NOMO-1 treated with DMSO at 0.1 percent for 48 hours (cell line): ENCODE data around the gene CCDC191.

Experiments
- DNase-seq: peaks from one replicate; lab custom pipeline; 2025; ENCODE audit not compliant: unreplicated experiment; lab: John Stamatoyannopoulos, UW

The CCDC191 gene

DNA sequence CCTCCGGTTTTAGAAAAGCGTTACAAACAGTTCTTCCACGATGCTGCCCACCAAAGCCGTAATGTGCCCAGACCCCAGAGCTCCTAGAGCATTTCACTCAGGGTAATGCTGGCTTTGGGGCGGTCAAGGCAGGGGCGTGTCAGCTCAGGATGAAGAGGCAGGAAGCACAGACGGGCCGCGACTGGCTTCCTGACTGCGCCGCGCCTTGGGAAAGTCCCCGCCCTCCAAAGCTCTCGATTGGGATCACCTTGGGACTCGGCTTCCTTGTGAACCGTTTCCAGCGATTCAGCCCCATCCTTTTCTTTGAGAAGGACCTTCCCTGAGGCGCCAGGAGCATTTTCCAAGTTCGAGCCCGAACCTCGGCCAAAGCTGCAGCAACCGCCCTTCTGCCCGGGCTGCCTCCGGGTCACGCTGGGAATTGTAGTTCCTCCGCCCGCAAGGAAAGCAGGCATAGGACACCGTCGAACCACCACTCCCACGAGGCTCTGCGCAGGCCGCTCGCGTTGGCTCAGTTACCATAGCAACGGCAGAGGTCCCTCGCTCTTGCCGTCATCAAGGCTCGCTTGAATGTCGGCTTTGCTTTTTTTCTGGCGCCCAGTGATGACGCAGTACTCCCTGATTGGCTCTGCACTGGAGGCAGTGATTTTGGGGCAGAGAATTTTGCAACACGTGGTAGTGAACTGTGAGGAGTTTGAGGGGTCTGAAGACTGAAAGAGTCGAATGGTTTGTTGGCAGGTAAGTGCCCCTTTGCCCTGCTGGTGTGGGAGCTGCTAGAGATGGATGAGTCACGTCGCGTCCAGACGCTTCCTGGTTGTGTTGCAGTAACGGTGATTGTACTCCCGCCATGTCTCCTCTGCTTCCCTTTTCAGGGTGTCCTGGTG is at the start of gene CCDC191, which contains the start of gene QTRT2:
Gene CCDC191 (minus strand): TSS at position 397 of the 881 bp plus-strand sequence. CDS start 60 bp downstream, at position 337.
Gene QTRT2 (plus strand): TSS at position 608 of the 881 bp plus-strand sequence. CDS start 8,521 bp downstream, outside the sequence.
- peak; percentile 99 for DNase-seq

GRCh38 chr3:114104414-114104813 is 48.1 kb upstream of the CCDC191 start:
- no peak for DNase-seq

GRCh38 chr3:114103858-114104257 is 47.5 kb upstream of the CCDC191 start:
- no peak for DNase-seq

GRCh38 chr3:114103181-114103580 is 46.9 kb upstream of the CCDC191 start:
- DNase-seq: no peak

DNA sequence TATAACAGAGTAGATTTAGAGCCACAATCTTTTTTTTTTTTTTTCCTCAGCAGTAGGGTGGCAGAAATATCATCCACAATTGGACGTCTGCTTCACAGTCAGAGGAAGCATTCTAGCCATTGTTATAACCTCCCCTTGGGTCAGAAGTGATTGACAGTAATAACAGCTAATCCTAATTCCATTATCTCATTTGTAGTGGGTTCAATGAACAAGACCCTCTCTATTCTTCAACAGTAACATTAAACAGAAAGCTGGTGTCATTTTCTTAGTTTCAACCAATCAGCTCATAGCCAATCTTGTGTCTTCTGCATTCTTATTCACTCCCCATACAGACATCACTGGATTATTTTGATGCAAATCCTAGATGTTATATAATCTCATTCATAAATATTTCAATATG is 44.8 kb upstream of the CCDC191 start:
- no peak for DNase-seq

DNA sequence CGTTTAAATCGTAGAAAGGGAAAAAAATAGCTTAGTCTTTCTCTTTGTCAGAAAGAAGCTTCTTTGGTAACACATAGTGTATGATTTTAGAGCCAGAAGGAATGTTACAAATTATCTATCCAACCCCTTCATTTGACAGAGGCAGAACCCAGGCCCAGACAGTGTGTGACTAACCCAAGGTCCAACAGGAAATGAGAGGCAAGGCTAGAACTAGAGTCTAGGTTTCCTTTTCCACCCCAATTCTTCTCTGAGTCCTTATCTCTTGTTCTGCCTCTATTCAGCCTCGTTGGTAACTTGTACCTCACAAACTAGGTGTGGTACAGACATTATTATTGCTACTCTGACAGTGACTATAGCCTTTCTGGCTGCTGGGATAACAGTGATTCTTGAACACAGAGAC is 39.5 kb upstream of the CCDC191 start:
- DNase-seq: no peak

DNA sequence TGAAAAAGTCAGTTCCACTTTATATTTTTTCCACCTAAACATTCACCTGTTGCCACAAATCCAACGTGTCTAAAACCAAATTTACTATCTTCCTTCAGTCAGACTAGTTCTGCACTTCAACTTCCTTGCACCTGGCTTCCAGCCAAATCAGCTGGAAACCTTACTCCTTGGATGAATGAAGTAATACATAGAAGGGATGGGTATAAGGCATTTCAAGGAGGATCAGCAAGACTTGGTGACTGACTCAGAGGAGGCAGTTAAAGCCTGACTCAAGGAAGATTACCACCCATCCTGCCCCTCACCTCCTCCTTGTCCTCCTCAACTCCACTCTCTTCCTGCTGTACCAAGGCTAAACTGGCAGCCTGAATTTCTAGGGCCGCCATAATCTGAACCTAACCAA is 37.3 kb upstream of the CCDC191 start:
- DNase-seq: no peak

- no peak for DNase-seq
Measured at GRCh38 chr3:114093016-114093380, 36.7 kb upstream of the CCDC191 start.

DNA sequence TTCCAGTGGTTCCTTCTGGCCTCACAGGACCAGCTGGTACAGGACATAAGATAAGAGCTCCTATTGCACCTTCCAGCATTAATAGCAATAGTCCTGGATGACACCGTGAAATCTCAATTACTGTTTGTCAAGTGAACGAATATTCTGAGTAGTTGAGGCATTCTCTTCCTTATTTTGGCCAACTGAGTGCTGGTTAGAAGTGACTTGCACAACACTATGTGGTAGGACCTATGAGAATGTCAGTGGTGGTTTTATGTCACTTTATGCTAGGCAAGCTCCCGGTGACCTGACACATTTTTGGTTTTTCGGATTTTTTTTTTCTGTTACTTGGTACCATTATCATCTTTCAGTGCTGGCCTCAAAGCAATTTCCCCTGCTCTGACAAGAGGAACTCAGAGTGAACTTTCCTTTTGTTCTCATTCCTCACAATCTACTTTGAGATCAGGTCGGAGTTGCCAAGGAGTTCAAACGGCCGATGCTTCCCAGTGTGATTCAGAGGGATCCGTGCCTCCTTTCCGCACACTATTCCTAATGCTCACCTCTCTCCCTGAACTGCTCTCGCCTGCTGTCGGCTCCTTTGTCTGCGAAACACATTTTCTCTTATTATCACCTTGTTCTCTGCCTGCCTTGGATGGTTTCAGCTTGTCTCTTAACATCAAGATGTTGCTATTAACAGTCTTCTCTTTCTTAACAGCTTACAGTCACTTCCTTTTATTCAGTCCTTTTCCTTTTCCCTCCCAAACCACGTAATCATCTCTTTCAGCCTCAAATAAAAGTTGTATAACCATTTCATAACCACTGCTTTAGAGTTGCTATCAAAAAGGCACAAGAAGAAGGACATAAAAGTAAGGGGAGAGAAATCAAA is 36.1 kb upstream of the CCDC191 start:
- peak; percentile 75 for DNase-seq

GRCh38 chr3:114089675-114090074 is 33.3 kb upstream of the CCDC191 start:
- DNase-seq: no peak

- DNase-seq: no peak
Measured at GRCh38 chr3:114086356-114086755, 30.0 kb upstream of the CCDC191 start.

GRCh38 chr3:114083112-114083511 is 26.8 kb upstream of the CCDC191 start:
- DNase-seq: no peak

- DNase-seq: no peak
Measured at GRCh38 chr3:114081037-114081436, 24.7 kb upstream of the CCDC191 start.

- no peak for DNase-seq
Measured at GRCh38 chr3:114080201-114080600, 23.9 kb upstream of the CCDC191 start.

DNA sequence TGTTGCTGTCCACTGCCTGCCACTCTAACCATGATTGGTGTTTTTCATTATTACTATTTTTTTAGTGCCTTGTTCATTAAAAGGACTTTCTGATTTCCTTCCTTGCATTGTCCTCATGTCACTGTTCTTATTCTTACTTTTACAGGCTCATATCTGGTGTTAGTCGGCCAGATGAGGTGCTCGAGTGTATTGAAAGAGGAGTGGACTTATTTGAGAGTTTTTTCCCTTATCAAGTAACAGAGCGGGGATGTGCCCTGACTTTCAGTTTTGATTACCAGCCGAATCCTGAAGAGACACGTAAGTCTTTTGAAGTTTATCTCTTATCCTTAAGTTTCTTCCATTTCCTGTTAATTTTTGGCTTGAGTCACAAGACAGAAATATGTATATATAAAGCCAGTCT is 23.4 kb upstream of the CCDC191 start:
- no peak for DNase-seq

- DNase-seq: no peak
Measured at GRCh38 chr3:114078126-114078525, 21.8 kb upstream of the CCDC191 start.

DNA sequence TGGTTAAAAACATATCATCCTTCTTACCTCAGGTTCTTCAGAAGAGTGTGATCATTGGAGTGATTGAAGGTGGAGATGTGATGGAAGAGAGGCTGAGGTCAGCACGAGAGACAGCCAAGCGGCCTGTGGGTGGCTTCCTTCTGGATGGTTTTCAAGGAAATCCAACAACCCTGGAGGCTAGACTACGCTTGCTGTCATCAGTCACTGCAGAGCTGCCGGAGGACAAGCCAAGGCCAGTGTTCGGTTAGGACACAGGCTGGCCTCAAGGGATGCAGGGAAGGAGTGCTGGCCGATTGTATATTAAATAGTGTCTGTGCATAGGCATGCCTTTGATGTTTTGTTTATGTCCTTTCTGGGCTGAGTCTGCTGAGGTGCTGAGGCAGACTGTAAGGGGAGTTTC is 20.4 kb upstream of the CCDC191 start:
- no peak for DNase-seq

DNA sequence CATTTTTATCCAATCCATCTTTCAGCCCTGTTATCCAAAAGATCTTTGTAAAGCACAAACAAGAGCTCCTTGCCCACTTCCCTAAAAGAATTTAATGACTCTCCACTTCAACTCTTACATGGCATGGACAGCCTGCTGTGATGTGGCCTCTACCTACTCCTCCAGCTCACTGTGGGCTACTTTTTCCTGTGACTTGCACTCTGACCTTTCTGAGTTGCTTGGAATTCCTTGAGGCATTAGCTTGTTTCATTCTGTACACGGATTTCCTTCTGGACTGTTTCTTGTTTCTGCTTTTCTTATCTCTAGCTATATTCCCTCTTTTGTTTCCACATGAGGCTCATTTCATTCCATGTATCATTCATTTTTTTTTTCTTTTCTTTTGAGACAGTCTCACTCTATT is 15.5 kb upstream of the CCDC191 start:
- DNase-seq: no peak

GRCh38 chr3:114068336-114068735 is 12.0 kb upstream of the CCDC191 start:
- no peak for DNase-seq

GRCh38 chr3:114067804-114068203 is 11.5 kb upstream of the CCDC191 start:
- no peak for DNase-seq

DNA sequence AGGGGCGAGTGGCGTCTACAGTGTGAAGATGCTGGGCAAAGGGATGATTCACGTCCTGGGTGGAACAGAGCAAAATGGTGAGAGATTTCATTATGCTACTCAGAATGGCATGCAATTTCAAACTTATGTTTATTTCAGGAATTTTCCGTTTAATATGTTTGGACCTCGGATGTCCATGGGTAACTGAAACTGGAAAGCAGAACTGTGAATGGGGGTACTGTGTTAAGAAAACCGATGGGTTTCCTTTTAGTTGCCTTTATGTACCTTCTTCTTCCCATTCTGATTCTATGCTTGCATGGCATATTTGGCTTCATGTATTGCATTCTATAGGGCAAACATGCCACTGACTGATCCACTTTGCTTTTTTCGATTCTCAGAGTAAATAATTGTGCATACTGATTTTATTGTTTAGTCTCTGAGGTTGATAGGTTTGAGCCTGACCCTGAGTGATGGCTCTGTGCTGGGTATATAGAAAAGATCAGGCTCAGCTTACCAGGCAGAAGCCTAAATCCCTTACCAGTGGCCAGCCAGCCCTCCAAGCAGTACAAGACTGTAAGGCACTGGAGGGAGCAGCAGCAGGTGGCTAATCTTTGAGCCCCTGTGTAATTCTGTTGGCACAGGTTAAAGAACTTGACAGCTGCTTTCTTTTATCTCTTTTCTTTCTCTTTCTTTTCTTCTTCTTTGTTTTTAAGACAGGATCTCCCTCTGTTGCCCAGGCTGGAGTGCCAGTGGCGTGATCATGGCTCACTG is 4.8 kb upstream of the CCDC191 start:
- DNase-seq: peak; percentile 26
